Measurements from ENCODE around the gene DUSP15. TPM values are rescaled to one million over a fixed set of nuclear protein-coding genes. Genes with fewer than 3 reads are reported as not detected.
A peak's percentile ranks its signal among the peaks of the same experiment; 100 is the strongest.

DUSP15 gene
- total and polyA plus RNA-seq, 2 experiments from 2014 or later: 7.2 to 20.3 TPM

DNA sequence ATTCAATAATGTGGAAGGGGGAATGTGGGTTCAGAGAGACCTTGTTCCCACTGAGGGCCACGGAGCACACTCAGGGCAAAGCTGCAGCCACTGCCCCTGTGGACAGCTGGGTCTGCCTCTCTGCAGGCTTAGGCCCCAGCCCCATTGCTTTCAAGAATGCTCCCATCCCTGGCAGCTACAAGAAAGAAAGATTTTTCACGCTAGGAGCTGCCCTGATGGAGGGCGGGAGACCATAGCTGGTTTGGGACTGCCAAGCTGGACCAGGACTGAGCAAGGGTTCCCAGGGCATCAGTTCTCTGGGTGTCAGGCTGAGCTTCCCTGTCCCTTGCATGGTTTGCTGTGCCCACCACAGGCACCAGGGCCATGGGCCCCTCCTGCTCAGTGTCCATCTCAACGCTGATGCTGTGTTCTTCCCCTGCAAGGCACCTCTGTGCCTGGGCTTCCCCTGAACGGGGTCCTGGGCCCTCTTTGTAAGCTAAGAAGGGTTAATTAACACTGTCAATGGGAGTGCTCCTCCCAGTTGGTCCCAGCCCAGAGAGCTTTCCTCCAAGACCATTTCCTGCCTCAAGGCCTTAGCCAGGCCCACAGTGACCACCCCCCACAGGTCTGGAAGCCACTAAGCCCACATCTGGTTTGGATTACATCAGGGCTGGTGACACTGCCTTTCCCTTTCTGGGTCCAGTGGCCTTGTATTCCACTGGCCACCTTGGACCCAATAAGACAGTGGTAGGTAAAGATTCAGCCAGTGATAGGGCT is 33.3 kb downstream of the DUSP15 start:
- no peak for TF ChIP-seq CTCF (IDR thresholded peaks at IDR 0.05; ENCODE audit: low read depth, low read length)
- Histone ChIP-seq H3K4me3 (no peak overlapping the region), H3K4me1 (ENCODE audit: low read depth) (peaks cover 4% of the 10 kb centered on the region), H3K27me3 (no peaks in the 10 kb centered on the region), H3K27ac (no peak overlapping the region), H3K9me3 (ENCODE audit: low read depth) (no peaks in the 10 kb centered on the region), H3K36me3 (no peaks in the 10 kb centered on the region)
- DNase-seq (ENCODE audit: low read depth in 1 of 2, low spot score in 1 of 2): peak in 1 of 2 donors; percentile 29

- DNase-seq (ENCODE audit: low read depth in 1 of 2, low spot score in 1 of 2): peak in 1 of 2 donors; percentile 94
- no peaks in the 10 kb centered on the region for H3K36me3 ChIP-seq
- no peaks in the 10 kb centered on the region for H3K9me3 ChIP-seq (ENCODE audit: low read depth)
- no peak overlapping the region for H3K4me3 ChIP-seq
- H3K27me3 ChIP-seq: no peaks in the 10 kb centered on the region
- TF ChIP-seq CTCF (IDR thresholded peaks at IDR 0.05; ENCODE audit: low read depth, low read length): no peak
- no peaks in the 10 kb centered on the region for H3K4me1 ChIP-seq (ENCODE audit: low read depth)
- H3K27ac ChIP-seq: no peak overlapping the region
Observed at GRCh38 chr20:31835977-31836852, 34.1 kb downstream of the DUSP15 start.

GRCh38 chr20:31835554-31835953 is 34.8 kb downstream of the DUSP15 start:
- Histone ChIP-seq H3K27me3 (no peaks in the 10 kb centered on the region), H3K4me3 (no peak overlapping the region), H3K36me3 (no peaks in the 10 kb centered on the region), H3K4me1 (ENCODE audit: low read depth) (no peaks in the 10 kb centered on the region), H3K9me3 (ENCODE audit: low read depth) (no peaks in the 10 kb centered on the region), H3K27ac (no peak overlapping the region)
- DNase-seq (ENCODE audit: low read depth in 1 of 2, low spot score in 1 of 2): no peak
- no peak for TF ChIP-seq CTCF (IDR thresholded peaks at IDR 0.05; ENCODE audit: low read depth, low read length)

GRCh38 chr20:31833931-31834521 is 36.3 kb downstream of the DUSP15 start:
- Histone ChIP-seq H3K4me1 (ENCODE audit: low read depth) (no peaks in the 10 kb centered on the region), H3K9me3 (ENCODE audit: low read depth) (no peaks in the 10 kb centered on the region), H3K27me3 (no peaks in the 10 kb centered on the region), H3K27ac (no peak overlapping the region), H3K4me3 (no peak overlapping the region), H3K36me3 (no peaks in the 10 kb centered on the region)
- no peak for TF ChIP-seq CTCF (IDR thresholded peaks at IDR 0.05; ENCODE audit: low read depth, low read length)
- DNase-seq (ENCODE audit: low read depth in 1 of 2, low spot score in 1 of 2): no peak

DNA sequence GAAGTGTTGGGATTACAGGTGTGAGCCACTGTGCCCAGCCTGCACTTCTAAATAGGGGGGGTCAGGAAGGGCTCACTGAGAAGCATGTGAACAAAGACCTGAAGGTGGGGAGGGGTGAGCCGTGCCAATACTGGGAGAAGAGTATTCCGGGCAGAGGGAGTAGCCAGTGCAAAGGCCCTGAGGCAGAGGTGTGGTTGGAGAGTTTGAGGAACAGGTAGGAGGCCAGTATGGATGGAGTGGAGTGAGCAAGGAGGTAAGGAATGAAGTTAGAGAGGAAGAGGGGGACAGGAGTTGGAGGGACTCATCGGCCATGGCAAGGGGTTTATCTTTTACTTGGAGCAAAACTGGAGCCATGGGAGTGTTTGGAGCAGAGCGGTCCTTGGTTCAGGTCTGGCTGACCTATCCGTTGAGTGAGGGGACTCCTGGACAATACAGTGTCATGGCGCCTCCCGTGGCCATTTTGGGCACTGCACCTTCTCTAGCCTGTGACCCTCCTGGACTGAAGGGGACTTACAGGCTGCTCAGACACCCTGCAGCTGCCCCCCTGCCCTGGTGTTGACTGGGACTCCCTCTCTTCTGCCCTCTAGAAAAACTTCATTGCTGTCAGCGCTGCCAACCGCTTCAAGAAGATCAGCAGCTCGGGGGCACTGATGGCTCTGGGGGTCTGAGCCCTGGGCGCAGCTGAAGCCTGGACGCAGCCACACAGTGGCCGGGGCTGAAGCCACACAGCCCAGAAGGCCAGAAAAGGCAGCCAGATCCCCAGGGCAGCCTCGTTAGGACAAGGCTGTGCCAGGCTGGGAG is 37.0 kb downstream of the DUSP15 start:
- Histone ChIP-seq H3K4me1 (ENCODE audit: low read depth) (no peaks in the 10 kb centered on the region), H3K27ac (no peak overlapping the region)
- peak; percentile 60 to 75 for DNase-seq (ENCODE audit: low read depth in 1 of 2, low spot score in 1 of 2)

More for the DNA sequence above, 37.0 kb downstream of the DUSP15 start:
- Histone ChIP-seq H3K9me3 (ENCODE audit: low read depth) (no peaks in the 10 kb centered on the region), H3K36me3 (no peaks in the 10 kb centered on the region), H3K4me3 (no peak overlapping the region), H3K27me3 (no peaks in the 10 kb centered on the region)
- TF ChIP-seq CTCF (IDR thresholded peaks at IDR 0.05; ENCODE audit: low read depth, low read length): peak; percentile 94
